Activated CD8-positive, alpha-beta memory T cell treated with anti-CD3 and anti-CD28 coated beads for 24 hours (primary cell): Measurements from ENCODE around the gene UTP14A.
"Not testable (repeated sequence)": the region's sequence is repeated elsewhere in the genome, so short reads cannot be mapped to it uniquely, and the experiment has no call there.

Experiments used
- DNase-seq: peaks from one replicate; pipeline ENCODE4 v3.0.0-alpha.2; 2020

The UTP14A gene

DNA sequence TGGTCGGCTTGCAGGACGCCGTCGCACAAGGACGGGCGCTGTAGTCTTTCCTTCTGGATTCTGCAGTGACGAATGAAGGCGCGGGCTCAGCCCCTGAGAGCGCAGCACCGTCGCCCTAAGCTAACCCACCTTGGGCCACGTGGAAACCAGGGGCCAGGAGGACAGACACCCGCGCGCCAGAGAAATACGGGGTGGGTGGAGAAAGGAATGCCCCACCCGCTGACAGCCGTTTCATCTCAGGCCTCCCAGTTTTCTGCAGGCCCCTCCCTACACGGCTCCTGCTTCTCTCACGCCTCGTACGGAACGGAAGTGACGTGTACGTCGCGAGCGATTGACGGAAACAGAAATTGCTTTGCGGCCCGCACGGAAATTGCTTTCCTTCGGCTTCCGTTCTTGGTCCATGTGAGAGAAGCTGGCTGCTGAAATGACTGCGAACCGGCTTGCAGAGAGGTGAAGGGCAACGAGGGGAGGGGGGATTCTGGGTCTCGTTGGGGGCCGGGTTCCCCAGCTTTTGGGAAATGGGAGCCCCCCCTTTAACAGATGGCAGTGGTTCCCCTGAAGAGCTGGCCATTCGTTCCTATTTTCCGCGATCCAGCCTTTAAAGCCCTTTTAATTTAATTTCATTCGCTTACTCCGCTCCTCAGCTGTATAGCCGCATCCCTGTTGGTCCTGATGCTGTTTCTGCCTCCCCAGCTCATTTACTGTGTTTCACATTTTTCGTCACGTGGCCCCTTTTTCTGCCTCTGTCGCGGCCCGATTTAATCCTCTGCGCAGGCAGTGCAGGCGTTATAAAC lies at the start of gene UTP14A:
TSS of gene UTP14A (plus strand) at position 378 of the 794 bp plus-strand sequence. CDS start at position 425, 47 bp downstream.
- peak; percentile 87 for DNase-seq

- not testable (repeated sequence) for DNase-seq
Observed at GRCh38 chrX:129859134-129859533, 46.8 kb upstream of the UTP14A start.

DNA sequence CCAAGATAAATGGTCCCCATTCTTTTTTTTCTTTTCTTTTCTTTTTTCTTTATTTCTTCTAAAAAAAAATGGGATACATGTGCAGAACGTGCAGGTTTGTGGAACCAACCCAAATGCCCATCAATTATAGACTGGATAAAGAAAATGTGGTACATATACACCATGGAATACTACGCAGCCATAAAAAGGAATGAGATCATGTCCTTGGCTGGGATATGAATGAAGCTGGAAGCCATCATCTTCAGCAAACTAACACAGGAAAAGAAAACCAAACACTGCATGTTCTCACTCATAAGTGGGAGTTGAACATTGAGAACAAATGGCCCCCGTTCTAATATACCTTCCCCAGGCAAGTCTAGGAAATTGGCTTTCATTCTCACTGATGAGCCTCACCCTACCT lies 39.6 kb upstream of the UTP14A start:
- not testable (repeated sequence) for DNase-seq

GRCh38 chrX:129872524-129872923 lies 33.4 kb upstream of the UTP14A start:
- no peak for DNase-seq

DNA sequence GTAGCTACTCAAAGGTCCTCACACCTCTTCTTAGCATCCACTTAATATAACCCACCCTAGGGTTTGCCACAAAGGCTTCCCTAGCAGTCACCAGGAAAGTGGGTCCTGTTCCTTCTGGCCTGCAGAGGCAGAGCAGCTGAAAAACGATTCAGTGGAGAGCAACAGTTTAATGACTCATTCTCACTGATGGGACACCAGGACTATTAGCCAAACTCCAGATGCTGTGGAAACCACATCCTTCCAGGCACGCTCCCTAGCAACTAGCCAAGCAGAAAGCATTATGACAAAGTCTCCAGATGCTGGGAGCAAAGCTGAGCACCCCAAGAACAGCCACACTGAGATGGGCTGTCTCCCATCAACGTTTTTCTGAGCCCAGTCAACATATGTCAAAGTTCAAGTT lies 30.3 kb upstream of the UTP14A start:
- no peak for DNase-seq

DNA sequence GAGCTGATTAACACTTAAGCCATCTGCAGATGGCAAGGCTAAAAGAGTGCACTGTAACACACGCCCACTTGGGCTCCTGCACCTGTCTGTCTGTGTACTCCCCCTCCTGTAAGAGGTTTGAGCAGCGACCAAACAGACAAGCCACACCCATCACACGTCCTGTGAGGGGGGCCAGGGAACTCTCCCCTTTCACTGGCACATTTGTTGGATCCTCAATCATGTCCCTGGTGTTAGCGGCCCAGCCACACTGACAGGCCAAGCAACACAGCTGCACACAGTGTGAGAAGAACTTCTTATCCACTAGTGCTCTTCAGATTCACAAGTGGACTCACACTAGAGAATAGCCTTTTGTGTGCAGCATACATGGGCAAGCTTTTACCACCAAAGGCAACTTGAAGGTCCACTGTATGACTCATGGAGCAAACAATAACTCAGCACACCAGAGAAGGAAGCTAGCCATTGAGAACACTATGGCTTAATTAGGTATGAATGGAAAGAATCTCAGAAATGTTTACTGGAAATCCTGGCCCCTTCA lies 29.1 kb upstream of the UTP14A start:
- DNase-seq = no peak

- no peak for DNase-seq
Observed at GRCh38 chrX:129877401-129877800, 28.6 kb upstream of the UTP14A start.

DNA sequence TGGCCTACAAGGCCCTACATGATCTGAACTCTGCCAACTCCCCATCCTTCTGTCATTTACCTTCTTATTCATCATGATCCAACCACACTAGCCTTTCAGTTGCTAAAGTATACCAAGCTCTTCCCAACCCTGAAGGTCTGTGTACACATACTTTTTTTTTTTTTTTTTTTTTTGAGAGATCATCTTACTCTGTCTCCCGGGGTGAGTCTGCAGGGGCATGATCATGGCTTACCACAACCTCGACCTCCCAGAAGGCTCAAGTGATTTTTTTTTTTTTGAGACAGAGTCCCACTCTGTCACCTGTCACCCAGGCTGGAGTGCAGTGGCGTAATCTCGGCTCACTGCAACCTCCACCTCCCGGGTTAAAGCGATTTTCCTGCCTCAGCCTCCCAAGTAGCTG lies 5.9 kb upstream of the UTP14A start:
- no peak for DNase-seq

DNA sequence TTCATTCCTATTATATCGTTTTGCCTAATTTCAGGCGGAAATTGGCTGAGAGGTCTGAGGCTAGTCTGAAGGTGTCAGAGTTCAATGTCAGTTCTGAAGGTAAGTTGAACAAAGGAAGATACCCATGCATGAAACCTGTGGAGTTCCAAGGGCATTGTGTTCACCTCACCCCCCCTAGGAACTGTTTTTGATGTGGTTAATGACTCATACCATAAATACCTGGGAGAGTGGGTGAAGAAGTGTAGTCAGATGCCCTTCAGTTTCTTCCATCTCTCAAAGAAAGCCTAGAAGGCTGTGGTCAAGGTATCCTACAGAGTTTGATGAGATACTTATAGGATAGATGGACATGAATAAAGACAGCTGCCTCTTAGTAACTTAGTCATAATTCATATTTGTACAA lies 2.7 kb downstream of the UTP14A start:
- DNase-seq = no peak

DNA sequence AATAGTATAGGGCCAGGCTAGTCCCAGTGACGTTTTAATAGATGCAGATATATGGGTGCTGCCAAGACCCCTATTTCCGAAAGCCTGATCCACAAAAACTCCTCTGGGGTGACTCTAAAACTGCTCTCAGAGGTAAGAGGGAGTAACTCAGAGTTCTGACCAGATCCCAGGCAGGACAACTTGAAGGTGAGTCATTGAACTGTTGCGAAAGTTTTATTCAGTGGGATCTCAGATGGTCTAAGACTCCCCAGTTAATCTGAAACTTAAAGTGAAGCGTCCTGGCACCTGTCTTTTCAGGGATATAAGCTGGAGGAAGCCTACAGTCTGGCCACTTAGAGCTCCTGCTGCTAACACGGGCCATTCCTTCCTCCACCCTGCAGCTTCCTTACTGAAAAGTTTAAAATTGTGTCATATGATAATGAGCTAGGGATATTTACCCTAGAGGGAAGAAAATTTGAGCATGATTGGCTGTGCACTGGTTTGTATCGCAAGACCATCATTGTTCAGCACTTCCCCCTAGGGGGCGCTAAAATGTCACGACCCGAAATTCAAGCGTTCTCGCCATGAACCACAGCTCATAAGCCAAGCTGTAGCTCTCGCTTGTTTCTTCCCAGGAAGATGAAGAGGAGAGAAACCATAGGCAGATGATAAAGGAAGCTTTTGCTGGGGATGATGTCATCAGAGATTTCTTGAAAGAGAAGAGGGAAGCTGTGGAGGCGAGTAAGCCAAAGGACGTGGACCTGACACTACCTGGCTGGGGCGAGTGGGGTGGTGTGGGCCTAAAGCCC lies 19.5 kb downstream of the UTP14A start:
- peak; percentile 72 for DNase-seq

DNA sequence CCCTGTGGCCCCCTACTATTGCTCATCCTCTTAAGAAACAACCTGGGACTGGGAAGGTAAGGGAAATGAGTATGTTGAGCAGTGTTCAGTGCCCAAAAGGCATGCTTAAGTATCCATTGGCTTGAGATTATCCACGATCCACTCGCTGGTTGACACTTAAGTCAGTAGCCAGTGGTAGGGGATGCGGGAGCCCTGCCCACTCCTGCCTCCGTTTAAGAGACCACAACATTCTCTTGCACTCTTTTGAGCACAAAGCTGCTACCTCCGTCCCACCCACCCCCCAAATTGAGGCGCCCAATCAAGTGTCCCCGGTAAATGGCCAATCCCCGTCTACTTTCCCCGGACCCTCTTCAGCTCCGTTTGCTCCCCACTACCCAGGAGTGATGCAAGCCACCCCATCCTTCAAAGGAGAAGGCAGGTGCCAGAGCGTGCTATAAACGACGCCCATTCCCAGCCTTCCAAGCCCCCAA lies 25.0 kb downstream of the UTP14A start:
- DNase-seq = no peak

DNA sequence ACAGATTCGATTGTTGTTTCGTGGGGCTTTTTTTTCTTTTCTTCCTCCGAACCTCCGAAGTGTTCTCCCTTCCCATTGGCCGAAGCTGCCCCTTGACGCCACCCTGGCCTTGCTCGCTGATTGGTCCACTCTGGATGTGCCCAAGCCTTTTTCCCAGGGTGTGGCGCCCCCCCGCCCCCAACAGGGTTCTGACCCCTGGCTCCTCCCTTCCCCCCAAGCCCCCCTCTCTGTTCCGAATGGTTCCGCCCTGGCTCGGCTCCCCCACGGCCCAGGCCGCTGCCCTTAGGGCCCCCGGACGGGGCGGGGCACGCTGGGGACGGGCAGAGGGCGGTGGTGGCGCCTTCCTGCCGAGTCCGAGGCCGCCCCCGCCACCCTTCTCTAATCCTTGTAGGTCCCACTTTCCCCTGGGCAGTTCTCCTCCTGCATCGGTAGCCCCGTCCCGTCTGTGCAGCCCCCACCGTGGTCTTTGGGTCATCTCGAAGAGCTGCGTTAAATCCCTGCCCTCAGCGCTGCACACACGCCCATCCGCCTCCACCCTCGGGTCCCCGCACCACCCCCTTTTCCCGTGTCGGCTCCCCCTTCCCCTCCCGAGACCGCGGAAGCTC lies 25.5 kb downstream of the UTP14A start:
- peak; percentile 75 for DNase-seq

DNA sequence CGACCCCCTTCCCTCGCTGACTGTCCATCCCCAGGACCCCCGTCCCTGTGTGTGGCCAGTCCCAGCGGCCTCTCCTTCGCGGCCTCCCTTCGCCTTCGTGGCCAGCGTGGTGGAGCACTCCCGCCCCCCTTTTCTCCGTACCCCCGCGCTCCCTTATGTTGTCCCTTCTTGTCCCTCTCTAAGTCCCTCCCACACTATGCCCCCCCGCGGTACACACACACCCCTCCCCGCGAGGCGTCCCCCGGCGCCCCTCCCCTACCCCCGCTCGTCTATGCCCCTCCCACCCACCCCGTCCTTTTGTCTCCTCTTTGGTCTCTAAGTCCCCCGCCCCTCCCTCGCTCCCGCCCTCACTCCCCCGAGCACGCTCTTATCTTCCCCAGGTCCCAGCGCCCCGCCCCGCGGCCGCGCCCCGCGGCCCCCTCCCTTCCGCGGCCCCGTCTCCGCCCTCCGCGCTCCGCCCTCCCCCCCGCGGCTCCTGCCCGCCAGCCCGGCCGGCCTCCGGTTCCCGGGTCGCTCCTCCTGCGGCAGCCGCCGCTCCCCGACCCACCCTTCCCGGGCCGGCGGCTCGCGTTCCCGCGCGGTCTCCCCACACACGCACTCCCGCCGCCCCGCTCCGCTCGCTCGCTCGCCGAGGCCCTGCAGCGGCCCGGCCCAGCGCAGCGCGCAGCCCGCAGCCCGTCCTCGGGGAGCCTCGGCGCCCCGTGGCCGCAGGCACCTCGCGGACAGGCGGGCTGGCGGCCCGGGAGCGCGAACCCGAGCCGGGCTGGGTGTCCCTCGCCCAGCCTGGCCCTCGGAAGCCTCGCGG lies 26.3 kb downstream of the UTP14A start:
- peak; percentile 80 for DNase-seq

GRCh38 chrX:129932821-129933321 lies 26.9 kb downstream of the UTP14A start:
- DNase-seq = no peak

GRCh38 chrX:129933700-129934099 lies 27.7 kb downstream of the UTP14A start:
- no peak for DNase-seq

DNA sequence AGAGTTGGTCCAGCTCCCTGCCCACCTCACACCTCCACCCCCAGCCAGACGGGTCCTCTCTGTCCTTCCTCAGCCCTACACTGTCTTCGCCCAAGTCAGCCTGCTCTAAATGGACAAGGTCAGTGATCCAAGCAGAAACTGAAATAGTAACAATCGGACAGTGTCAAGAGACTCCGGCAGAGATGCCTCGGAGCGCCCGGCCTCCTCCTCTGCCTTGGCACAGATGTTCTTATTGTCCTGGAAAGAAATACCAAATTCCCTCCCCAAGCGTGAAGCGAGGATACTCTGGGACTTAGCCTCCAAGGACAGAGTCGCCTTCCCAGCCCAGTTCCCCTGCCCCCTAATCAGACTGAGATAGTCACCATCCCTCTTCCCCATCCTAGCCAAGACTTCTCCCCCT lies 28.5 kb downstream of the UTP14A start:
- no peak for DNase-seq

DNA sequence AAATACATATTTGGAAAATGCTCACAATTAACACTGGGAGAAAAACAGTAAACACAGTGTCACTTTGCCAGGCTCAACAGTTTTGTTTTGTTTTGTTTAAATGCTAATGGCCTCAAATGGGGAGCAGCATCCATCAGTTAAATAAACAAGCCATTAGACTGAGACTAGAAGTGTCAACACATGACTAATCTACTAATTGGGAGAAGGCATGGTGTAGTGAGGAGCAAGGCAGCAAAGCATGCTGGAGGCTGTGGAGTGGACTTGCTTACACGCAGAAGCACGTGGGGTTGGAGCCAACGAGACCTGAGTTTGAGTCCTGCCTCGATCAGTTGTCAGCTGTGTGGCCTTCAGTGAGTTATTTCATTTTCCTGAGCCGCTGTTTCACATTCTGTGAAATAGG lies 29.0 kb downstream of the UTP14A start:
- DNase-seq = no peak

- DNase-seq = no peak
Observed at GRCh38 chrX:129938081-129938480, 32.1 kb downstream of the UTP14A start.

GRCh38 chrX:129939986-129940385 lies 34.0 kb downstream of the UTP14A start:
- no peak for DNase-seq

- no peak for DNase-seq
Observed at GRCh38 chrX:129940721-129941120, 34.8 kb downstream of the UTP14A start.

- no peak for DNase-seq
Observed at GRCh38 chrX:129945131-129945530, 39.2 kb downstream of the UTP14A start.

DNA sequence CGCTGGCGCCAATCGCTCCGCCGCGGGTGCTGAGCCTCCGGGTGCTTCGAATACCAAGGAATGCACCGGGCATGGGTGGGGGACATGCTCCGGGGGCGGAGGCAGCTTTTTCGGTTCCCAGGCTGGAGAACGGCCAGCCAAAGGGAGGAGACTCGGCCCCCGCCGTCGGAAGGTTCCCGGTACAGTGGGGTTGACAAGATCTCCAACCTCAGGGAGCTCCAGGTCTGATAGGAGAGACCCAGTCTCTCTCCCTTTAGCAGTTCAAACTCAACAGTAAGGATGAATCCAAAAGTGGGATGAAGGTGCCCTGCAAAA lies 47.3 kb downstream of the UTP14A start:
- DNase-seq = peak; percentile 59
